HG03060 (cell line): Measurements from ENCODE around the gene TEAD4.
"Not testable (repeated sequence)": the region's sequence is repeated elsewhere in the genome, so short reads cannot be mapped to it uniquely, and the experiment has no call there.

ENCODE experiments used
- ATAC-seq: cut with Tn5 transposase; IDR thresholded peaks from one replicate; pipeline ENCODE4 v1.9.1; 2021; ENCODE audit warnings: low read depth, moderate number of reproducible peaks; ENCODE audit not compliant: unreplicated experiment

TEAD4 gene

DNA sequence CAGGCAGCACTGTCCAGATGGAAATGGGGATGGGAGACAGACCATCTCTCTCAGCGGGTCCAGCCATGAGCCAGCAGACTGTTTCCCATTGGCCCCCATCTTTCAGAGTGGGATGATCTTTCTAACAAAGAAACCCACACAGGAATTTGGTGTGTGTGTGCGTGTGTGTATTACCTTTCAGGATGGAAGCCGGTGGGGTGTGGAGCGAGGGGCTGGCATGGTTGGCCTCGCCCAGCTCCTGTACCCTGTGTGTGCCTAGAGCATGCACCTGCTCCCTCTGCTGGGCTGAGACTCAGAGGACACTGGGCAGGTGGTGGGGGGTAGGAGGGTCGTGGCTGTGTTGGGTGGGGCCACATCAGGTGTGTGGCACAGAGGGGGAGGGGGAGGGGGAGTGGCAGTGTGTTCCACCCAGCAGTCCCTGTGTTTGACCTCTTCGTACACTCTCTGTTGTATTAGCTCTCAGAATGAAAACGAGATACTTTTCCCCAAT lies 85.0 kb downstream of the TEAD4 start:
- no peak for ATAC-seq

DNA sequence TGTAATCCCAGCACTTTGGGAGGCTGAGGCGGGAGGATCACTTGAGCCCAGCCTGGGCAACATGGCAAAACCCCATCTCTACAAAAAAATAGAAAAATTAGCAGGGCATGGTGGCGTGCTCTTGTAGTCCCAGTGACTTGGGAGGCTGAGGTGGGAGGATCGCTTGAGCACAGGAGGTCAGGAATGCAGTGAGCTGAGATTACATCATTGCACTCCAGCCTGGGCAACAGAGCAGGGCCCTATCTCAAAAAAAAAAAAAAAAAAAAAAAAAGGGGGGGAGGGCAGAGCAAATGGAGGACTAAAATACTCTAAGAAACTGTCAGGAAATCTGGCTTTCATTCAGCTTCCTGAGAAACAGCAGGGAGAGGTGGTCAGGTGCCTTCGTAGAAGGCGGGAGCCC lies 86.3 kb downstream of the TEAD4 start:
- ATAC-seq = no peak

DNA sequence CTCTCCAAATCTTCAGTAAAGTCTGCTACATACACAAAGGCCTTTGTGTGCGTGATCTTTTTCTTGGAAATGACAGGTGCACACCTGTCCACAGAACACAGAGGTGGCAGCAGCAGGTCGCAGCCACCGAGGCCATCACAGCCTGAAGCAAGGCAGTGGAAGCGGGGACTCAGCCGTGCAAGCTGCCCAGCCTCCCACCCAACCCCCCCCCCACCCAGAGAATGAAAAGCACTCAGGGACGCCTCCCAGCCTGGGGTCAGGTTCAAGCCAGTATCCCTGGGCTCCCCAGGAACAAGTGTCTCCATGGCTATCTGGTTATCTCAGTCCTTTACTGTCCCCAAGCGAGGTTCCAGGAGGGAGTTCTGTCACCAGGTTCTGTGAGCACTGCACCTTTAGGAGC lies 86.8 kb downstream of the TEAD4 start:
- ATAC-seq = no peak

DNA sequence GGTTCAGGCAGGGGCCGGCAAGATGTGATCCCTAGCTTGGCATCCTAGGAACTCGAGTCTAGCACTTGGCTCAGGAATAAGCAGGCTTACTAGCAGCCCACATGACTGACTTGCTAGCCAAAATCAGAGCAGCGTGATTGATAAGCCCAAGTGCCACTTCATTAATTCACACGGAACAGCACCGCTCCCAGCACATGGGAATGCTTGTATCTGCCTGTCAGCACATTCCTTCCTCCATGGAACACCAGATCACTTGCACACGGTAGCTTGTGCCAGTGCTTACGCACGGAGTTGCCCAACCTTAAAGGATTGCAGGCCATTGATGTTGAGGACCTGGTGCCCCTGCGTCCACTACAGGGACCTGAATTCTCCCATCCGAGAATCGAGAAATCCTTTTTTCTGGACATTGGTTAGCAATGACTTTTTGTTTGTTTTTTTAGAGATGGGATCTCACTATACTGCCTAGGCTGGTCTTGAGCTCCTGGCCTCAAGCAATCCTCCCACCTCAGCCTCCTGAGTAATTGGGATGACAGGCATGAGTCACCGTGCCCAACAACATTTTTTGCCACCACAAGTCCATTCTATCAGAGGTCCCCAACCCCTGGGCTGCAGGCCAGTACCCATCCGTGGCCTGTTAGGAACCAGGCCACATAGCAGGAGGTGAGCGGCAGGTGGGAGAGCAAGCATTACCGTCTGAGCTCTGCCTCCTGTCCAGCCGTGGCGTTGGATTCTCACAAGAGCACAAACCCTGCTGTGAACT lies 87.4 kb downstream of the TEAD4 start:
- no peak for ATAC-seq

DNA sequence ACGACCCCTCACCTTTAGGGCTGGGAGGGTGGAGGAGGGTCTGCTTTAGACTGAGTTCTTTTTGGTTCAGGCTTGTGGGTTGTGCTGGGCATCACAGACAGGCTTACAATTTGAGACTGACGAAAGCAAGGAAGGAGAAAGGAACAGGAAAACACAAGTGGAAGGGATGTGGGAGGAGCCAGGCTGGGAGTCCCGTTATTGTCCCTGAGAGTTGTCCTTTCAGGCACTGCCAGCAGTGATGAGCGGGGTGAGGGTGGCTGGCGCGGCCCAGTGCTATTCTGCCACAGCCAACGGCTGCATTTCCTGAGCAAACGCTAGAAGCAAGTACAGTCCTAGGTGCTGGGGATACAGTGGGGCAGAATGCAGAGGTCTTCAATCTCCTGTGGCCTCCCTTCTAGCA lies 88.8 kb downstream of the TEAD4 start:
- ATAC-seq = no peak

DNA sequence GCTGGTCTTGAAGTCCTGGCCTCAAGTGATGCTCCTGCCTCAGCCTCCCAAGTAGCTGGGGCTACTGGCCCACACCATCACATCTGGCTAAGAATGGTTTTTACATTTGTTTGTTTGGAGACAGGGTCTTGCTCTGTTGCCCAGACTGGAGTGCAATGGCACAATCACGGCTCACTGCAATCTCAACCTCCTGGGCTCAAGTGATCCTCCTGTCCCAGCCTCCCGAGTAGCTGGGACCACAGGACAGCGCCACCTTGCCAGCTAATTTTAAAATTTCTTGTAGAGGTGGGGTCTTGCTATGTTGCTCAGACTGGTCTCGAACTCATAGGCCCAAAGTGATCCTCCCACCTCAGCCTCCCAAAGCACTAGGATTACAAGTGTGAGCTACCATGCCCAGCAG lies 89.3 kb downstream of the TEAD4 start:
- ATAC-seq = no peak

DNA sequence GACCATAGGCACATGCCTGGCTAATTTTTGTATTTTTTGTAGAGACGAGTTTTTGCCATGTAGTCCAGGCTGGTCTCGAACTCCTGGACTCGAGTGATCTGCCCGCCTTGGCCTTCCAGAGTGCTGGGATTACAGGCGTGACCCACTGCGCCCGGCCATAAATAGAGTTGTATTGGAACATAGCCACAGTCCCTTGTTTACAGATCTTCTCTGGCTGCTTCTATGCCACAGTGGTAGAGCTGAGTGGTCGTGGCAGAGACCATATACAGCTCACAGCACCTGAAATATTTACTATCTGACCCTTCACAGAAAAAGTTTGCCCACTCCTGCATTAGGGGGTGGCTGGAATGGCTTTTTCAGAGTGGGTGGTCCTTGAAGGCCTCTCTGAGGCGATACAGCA lies 90.0 kb downstream of the TEAD4 start:
- no peak for ATAC-seq

DNA sequence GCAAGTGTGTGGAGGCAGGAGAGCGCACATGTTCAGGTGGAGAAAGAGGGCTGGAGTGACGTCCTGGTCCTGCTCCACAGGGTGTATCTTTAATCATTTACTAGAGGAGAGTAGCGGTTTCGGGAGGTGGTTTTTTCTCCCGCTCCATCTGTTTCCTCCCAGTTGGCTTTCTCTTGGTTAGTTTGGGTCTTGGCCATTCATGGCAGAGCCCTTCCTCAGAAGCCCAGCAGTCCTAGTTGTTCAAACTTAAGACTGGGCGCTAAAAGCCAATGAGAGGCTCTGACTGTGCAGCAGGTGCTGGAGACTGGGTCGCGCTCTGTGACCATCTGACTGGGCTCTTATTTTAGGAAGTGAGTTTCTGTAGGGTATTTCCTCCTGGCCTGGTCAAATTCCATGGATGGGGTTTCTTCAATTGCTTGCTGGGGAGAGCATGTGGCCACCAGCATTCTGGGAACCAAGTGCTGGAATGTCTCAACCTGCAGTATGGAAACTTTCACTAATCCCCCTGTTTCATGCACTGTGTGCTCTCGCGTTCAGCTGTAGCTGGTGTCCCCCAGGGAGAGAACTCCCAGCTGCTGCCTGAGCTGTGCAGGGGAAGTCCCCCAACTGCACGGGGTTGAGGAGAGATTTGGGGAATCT lies 90.5 kb downstream of the TEAD4 start:
- ATAC-seq = no peak

DNA sequence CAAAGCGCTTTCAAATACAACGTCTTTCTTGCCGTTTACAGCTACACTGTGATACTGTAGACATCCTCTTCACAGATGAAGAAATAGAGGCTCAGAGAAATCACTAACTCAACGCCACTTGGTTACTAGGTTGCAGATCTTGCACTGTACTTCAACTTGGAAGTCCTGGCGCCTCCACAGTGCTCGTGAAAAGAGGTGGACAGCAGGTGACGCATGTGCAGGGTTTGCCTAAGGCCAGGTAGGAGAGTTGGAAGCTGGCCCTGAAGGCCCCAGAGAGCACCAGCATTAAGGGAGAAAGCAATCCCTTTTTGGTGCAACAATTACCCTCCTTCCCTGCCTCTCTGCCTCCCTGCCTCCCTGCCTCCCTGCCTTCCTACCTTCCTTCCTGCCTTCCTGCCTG lies 95.2 kb downstream of the TEAD4 start:
- no peak for ATAC-seq

DNA sequence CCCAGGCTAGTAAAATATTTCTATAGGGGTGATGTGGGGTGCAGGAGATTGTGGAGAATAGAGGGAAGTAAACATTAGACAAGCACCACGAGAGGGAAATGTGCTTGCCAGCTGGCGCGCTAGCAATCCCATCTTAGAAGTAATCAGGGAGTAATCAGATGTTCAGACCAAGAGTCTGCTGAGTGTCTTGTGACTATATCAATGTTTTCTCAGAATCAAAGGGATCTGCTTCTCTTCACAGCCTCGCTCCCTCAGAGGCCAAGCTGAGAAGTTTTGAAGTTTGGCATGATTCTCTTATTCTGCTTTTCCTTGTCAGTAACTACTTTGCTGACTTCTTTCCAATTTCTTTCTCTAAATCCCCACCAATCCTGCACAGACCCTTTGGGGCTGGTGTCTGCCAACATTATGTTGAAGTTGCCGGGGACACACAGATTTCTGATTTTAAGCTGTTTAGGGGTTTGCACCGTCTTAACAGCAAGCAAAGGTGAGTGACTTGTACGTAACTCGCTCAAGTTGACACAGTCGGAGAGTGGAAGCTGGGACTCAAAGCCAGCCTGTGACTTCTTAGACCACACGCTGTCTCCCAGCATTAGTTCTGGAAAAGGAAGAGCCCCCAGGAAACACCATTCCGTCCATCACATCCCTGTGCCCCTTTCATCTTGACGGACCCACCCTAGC lies 96.0 kb downstream of the TEAD4 start:
- ATAC-seq = no peak

DNA sequence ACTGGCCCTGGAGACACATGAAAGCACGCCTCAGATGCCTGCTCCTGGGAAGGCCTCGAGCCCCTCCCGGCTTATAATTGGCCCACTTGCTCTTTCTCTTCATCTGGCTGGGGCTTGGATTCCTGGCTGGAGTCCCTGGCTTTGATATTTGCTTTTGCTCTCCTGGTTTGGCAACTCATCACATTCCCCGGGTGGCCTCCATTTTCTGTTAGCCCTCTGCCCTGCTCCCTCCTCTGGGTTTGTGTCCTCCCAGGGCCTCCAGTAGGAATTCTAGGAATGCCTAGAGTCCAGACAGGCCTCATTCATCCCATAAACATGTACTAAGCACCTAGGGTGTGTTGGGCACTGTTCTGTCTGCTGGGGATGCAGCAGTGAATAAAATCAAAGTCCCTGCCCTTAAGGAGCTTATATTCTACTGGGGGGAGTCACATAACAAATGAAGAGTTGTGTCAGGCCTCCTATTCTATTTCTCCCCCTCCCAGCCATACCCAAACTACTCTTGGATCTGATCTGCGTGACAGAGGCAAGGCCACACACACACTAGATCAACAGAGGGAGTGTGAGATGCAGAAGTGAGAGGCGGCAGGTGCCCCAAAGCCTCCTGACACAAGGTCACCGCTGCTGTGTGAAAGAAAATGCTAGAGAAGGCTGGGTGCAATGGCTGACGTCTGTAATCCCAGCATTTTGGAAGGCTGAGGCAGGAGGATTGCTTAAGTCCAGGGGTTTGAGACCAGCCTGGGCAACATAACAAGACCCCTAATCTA lies 96.7 kb downstream of the TEAD4 start:
- no peak for ATAC-seq

DNA sequence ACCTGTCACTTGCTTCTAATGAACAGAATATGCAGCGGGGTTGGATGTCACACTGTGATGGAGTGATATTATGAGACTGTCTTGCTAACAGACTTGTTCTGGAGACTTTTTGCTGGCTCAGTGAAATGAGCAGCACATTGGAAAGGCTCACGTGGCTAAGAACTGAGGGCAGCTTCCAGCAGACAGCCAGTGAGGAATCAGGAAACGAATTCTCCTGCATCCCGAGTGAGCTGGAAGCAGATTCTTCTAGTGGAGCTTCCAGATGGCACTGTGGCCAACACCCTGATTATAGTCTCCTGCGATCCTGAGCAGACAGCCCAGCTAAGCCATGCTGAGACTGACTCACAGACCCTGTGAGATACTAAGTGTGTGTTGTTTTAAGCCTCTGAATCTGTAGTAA lies 101.9 kb downstream of the TEAD4 start:
- no peak for ATAC-seq

DNA sequence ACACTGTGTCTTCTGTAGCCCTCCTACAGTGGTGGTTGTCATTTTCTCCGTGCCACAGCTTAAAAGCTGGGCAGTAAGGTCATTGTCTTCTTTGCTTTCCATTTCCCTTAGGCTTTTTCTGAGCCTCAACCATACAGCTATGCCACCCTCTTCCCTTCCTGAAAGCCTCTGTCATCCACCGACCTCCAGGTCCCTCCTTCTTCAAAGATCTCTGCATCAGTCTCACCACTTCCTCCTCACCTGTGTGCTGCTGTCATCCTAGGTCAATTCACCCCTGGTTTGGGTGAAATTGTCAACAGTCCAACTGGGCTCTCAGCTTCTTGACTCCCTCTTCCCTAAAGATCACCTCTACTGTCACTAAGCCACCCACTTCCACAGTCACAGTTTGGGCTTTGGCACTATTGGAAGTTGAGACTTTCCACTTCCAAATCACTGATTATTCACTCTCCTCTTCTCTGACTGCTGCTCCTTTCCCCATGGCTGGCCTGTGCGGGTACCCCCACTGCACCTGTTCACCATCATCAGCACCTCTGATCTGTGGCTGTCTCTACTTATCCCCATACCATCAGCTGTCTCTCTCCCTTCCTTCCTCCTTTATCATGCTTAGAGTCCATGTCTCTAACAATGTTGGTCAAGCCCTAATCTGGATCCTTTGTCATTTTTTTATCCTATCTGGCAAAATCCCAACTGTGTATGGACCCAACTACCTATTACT lies 102.5 kb downstream of the TEAD4 start:
- ATAC-seq = no peak

DNA sequence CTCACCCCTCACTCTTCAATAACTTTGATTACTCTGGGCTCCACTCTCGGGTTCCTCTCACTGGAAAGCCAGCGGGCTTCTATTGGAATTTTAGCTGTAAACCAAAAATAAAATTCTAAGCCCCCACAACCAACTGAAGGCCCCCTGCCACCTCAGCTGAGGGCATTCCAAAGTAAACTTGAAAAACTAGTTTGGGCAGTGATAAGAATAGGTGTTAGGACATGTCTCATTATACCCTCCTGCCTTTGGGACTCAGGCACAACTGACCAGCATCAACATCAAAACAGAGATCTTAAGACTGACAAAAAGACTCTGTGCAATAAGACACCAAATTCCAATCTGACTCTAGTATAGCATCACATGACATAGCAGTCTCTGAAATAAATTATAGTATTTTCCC lies 106.1 kb downstream of the TEAD4 start:
- no peak for ATAC-seq

DNA sequence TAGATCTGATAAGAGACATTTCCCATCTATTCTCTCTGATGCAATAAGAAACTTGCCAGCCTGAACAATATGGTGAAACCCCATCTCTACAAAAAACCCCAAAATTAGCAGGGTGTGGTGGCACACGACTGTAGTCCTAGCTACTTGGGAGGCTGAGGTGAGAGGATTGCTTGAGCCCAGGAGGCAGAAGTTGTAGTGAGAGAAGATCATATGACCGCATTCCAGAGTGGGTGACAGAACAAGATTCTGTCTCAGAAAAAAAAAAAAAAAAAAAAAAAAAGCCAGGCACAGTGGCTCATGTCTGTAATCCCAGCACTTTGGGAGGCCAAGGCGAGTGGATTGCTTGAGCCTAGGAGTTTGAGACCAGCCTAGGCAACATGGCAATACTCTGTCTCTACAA lies 106.6 kb downstream of the TEAD4 start:
- not testable (repeated sequence) for ATAC-seq

DNA sequence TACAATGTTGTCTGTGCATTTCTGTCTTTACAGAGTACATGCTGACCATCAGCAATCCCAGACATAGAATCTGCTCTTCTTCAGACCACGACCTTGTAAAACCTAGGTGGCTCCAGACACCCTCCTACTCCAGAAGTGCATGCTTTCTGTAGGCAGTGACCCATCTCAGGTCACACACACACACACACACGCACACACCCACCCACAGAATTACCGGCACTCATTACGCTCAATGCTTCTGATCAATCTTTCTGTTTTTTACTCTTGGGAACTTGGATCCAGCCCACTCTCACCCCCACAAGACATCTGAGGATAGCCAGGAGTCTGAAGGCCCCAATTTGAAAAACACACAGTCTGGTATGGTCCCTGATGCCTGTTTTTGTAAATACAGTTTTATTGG lies 110.5 kb downstream of the TEAD4 start:
- ATAC-seq = no peak

DNA sequence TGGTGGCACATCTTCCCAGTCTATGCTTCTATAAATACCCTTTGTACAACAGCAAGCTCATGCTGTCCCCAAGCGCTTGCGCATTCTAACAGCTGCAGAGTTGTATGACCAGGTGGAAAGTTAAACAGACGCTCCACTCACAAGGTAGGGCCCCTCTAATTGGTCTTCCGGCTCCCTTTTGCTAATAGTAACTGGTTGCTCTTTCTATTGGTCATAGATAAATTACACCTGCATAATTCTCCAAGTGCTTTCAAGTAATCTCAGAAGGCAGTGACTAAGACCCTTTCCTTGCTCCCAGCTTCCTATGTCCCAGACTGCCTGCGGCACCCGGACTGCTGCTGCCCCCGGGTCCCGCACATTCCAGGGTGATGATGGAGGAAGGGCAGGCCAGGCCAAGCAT lies 111.9 kb downstream of the TEAD4 start:
- no peak for ATAC-seq

DNA sequence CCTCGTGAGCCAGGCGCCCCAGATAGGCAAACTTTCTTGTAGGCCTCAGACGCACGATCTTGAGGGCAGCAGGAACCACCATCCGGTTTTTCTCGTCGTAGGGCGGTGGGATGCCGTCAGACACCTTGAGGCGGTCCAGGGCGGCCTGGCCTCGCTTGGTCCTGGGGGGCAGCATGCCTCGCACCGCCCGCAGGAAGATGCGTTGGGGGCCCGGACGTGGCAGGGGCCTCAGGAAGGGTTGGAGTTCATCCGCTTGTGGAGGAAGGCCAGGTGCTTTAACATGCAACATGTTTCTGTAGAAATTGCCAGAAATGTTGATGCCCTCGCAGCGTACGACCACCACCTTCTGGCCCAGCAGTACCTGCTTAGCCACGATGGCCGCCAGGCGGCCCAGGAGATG lies 112.5 kb downstream of the TEAD4 start:
- ATAC-seq = no peak

DNA sequence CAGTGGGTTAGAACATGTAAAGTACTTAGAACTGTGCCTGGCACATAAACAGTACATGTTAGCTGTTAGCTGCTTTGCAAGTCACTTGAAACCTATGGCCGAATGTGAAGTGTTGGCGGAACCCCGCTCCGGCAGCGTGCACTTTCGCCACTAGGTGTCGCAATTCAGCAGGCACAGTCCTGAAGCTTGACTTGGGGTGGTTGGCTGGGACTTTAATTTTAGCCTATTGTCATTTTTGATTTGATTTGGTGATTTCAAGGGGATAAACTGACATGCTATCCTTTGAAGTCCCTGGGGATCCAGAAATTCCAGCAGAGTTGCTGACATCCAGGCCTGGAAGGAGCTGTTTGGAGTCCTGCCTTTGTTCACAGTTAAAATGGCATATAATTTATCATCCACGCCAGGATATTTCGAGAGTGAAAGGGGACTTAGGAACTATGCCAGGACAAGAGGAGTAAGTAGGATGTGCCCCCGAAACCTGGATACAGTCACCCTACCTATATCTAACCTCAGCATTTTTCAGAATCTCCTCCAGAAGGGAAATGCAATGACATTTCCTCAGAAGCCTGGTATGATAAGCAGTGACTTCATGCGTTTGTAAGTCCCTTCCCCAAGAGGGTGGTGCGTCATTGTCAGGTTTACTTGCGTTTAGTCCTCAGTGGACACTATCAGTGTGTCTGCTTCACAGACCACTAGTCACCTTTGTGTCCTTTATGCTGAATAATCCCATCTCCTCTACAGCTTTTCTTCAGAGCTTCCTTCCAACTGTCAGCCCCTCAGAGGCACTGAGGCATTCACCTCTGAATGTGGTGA lies 114.4 kb downstream of the TEAD4 start:
- no peak for ATAC-seq

DNA sequence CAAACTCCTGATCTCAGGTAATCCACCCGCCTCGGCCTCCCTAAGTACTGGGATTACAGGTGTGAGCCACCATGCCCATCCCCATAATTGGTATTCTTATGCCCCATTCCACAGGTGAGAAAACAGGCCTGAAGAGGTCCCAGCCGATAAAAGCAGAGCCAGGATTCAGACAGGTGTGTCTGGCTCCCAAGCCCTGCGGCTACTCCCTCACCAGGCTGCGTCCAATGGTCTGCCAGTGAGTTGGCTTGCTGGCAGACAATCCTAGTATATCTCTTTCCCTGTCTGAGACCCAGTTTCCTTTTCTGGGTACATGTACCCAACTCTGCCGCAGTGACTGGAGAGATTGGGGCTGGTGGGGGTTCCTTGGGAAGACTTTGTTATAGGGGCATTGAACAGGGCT lies 116.1 kb downstream of the TEAD4 start:
- no peak for ATAC-seq
